GM23248 (cell line): ENCODE results near the gene PIK3CD. TPM values are rescaled to one million over a fixed set of nuclear protein-coding genes. Genes with fewer than 3 reads are reported as not detected.

Experiments used
- DNase-seq: peaks from one replicate; pipeline ENCODE4 v3.0.0-alpha.2; 2015
- H2AFZ ChIP-seq: fragments of 200-600 bp; sonication (generic); 2 replicates; pipeline ENCODE4 v1.6.1; 2016; ENCODE audit warnings: antibody characterized with exemption
- H3F3A ChIP-seq: fragments of 200-600 bp; sonication (generic); 2 replicates; pipeline ENCODE4 v1.6.1; 2016; ENCODE audit warnings: mild to moderate bottlenecking, antibody characterized with exemption, mixed run types; ENCODE audit not compliant: insufficient read depth
- H3K27ac ChIP-seq: fragments of 200-600 bp; sonication (generic); 2 replicates; pipeline ENCODE4 v1.5.1; 2016; ENCODE audit warnings: mild to moderate bottlenecking
- H3K27me3 ChIP-seq: fragments of 200-600 bp; sonication (generic); replicated peaks from 2 replicates; pipeline ENCODE4 v1.6.1; 2016; ENCODE audit warnings: mild to moderate bottlenecking; ENCODE audit not compliant: insufficient read depth
- H3K36me3 ChIP-seq: fragments of 200-600 bp; sonication (generic); 2 replicates; pipeline ENCODE4 v1.6.1; 2016; ENCODE audit warnings: low read depth, mild to moderate bottlenecking
- H3K4me1 ChIP-seq: fragments of 200-600 bp; sonication (generic); 2 replicates; pipeline ENCODE4 v1.6.1; 2016; ENCODE audit warnings: mild to moderate bottlenecking; ENCODE audit not compliant: insufficient read depth
- H3K4me2 ChIP-seq: fragments of 200-600 bp; sonication (generic); one replicate; pipeline ENCODE4 v1.6.1; 2016; ENCODE audit warnings: mild to moderate bottlenecking; ENCODE audit not compliant: unreplicated experiment
- H3K4me3 ChIP-seq: fragments of 200-600 bp; sonication (generic); 2 replicates; pipeline ENCODE4 v1.5.1; 2016; ENCODE audit warnings: mild to moderate bottlenecking
- H3K79me2 ChIP-seq: fragments of 200-600 bp; sonication (generic); 2 replicates; pipeline ENCODE4 v1.6.1; 2016; ENCODE audit warnings: mild to moderate bottlenecking; ENCODE audit not compliant: insufficient read depth
- H3K9ac ChIP-seq: fragments of 200-600 bp; sonication (generic); 2 replicates; pipeline ENCODE4 v1.6.1; 2016; ENCODE audit warnings: mild to moderate bottlenecking
- H3K9me2 ChIP-seq: fragments of 200-600 bp; sonication (generic); 2 replicates; pipeline ENCODE4 v1.6.1; 2016; ENCODE audit warnings: mixed run types, mild to moderate bottlenecking, moderate library complexity; ENCODE audit not compliant: insufficient read depth
- H3K9me3 ChIP-seq: fragments of 200-600 bp; sonication (generic); one replicate; pipeline ENCODE4 v1.6.1; 2017; ENCODE audit warnings: low read depth
- H4K20me1 ChIP-seq: fragments of 200-600 bp; sonication (generic); 2 replicates; pipeline ENCODE4 v1.6.0; 2016; ENCODE audit not compliant: insufficient read depth
- EZH2 ChIP-seq: fragments of 200-600 bp; sonication (generic); IDR thresholded peaks from 2 replicates; pipeline ENCODE4 v1.6.1; 2018; ENCODE audit warnings: antibody characterized with exemption, mild to moderate bottlenecking; ENCODE audit not compliant: insufficient read depth, poor library complexity, severe bottlenecking
- EZH2phosphoT487 ChIP-seq: fragments of 200-600 bp; sonication (generic); IDR thresholded peaks from 2 replicates; pipeline ENCODE4 v1.6.1; 2018; ENCODE audit warnings: antibody characterized with exemption, moderate library complexity, mild to moderate bottlenecking, low read depth; ENCODE audit not compliant: insufficient read depth
- WGBS, 2 experiments: methylation state at CpG; one replicate each; pipeline ENCODE4 v1.1.6; 2015 to 2017; ENCODE audit warnings: low lambda C conversion rate in 2 of 2, low coverage in 1 of 2; ENCODE audit errors: missing lambda C conversion rate in 2 of 2; 5-methylcytosine and 5-hydroxymethylcytosine counted together
- in situ Hi-C: fragments of 300-500 bp; cut with MboI; formaldehyde crosslinking; loops from 2 replicates; pipeline ENCODE4 v1.15.0; 2020
- polyA plus RNA-seq: library from polyadenylated mRNA; unstranded; fragments of >200 nt; fragmentation: Nextera tagmentation; extraction: Ambion mirVana; gene quantifications from 2 replicates; pipeline ENCODE4 v1.2.1, GENCODE V29; 2016
- total RNA-seq: library from RNA; depleted of rRNA; stranded (reverse); fragments of >200 nt; shearing (Covaris generic); gene quantifications from 2 replicates; pipeline ENCODE4 v1.2.3, GENCODE V29; 2014

PIK3CD gene
- total and polyA plus RNA-seq, 2 experiments from 2014 or later = 3.5 to 7.1 TPM

DNA sequence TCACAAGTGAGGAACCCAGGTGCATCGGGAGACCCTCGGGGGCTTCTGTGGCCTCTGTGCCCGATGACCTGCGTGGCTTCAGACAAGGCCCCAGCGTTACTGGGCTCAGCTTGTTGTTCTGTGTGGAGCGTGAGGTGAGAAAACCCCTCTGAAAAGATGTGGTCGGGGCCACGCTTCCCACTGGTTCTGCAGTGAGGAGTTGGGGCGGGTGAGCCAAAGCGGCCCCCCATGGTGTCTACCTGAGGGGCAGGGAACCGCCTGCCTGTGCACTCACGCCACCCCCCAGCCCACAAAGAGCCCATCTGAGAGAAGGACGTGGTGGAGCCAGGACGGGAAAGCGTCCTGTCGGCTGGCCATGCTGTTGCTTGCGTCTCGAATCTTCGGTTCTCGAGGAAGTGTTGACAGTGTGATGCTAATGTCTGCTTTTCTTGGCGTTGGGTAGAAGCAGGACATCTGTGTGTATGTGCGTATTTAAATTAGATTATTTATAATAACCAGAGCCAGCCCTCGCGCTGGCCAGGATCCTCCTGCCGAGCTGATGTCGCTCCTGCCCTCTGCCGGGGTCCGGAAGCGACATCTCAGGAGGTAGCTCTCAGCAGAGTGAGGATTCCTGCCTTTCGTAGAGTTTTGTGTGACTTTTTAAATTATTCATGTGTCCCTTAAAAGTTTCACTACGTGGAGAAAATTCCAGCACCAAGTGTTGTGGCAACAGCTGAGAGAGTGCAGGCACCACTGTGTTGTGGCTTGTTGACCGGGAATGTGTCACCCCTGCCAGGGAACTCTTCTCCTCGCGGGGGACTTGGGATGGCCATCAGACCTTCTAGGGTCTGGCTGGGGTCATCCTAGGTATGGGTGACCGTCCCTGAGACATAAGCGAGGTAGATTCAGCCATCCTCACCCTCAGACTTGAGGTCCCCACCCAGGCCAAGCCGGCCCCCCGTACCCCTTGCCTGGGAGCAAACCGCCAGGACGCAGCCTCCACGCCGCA, 47.5 kb upstream of the PIK3CD start:
- no peaks in the 10 kb centered on the region for H3K27me3 ChIP-seq
- H3K9me2 ChIP-seq = no peaks in the 10 kb centered on the region
- DNase-seq = no peak
- H3K79me2 ChIP-seq = no peaks in the 10 kb centered on the region
- TF ChIP-seq EZH2 (no peak), EZH2phosphoT487 (no peak)
- H3K4me3 ChIP-seq = no peak overlapping the region
- no peak overlapping the region for H3K27ac ChIP-seq
- H3K9ac ChIP-seq = no peak overlapping the region
- H3K9me3 ChIP-seq = no peaks in the 10 kb centered on the region
- no peaks in the 10 kb centered on the region for H4K20me1 ChIP-seq
- H3K4me1 ChIP-seq = no peaks in the 10 kb centered on the region
- WGBS, 2 experiments = 94 to 95% methylated on average over 42 of the region's 42 CpGs
- H3K36me3 ChIP-seq = no peaks in the 10 kb centered on the region
- in situ Hi-C loops = no loop called here
- no peak overlapping the region for H3K4me2 ChIP-seq
- no peak overlapping the region for H2AFZ ChIP-seq
- H3F3A ChIP-seq = no peaks in the 10 kb centered on the region

DNA sequence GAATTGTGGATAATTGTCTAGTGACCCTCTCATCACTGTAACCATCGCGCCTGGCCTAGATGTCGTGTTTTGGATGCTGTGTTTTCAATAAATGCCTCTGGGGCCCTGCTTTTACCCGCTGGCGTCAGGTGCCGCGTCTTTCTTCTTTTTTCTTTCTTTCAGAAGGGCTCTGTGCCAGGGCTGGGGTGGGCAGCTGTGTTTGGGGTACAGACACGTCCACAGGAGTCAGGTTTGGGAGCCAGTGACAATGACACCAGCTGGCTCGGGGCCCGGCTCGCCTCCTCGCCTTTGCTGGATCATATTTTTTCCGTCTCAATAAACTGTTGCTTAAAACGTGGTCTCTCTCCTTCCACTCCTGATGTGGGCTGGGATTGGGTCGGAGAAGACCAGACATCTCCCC, 46.7 kb upstream of the PIK3CD start:
- H3K9me3 ChIP-seq = no peaks in the 10 kb centered on the region
- no peaks in the 10 kb centered on the region for H3K79me2 ChIP-seq
- no peaks in the 10 kb centered on the region for H3K4me1 ChIP-seq
- no peak for DNase-seq
- no peak overlapping the region for H3K9ac ChIP-seq
- no peaks in the 10 kb centered on the region for H4K20me1 ChIP-seq
- in situ Hi-C loops = no loop called here
- no peaks in the 10 kb centered on the region for H3K27me3 ChIP-seq
- H2AFZ ChIP-seq = no peak overlapping the region
- no peaks in the 10 kb centered on the region for H3K9me2 ChIP-seq
- no peak overlapping the region for H3K4me3 ChIP-seq
- no peak for TF ChIP-seq EZH2phosphoT487
- TF ChIP-seq EZH2 = no peak
- H3K4me2 ChIP-seq = no peak overlapping the region
- 96 to 97% methylated on average over 15 of the region's 15 CpGs for WGBS, 2 experiments
- no peaks in the 10 kb centered on the region for H3F3A ChIP-seq
- H3K36me3 ChIP-seq = no peaks in the 10 kb centered on the region
- H3K27ac ChIP-seq = no peak overlapping the region

GRCh38 chr1:9605946-9606455, 45.5 kb upstream of the PIK3CD start:
- Histone ChIP-seq H3K9me2 (no peaks in the 10 kb centered on the region), H3K9me3 (no peaks in the 10 kb centered on the region), H3K9ac (no peak overlapping the region), H3K27ac (no peak overlapping the region), H2AFZ (no peak overlapping the region), H3K36me3 (no peaks in the 10 kb centered on the region), H3K4me2 (no peak overlapping the region), H3K27me3 (no peaks in the 10 kb centered on the region), H3K79me2 (no peaks in the 10 kb centered on the region), H3K4me3 (no peak overlapping the region), H4K20me1 (no peaks in the 10 kb centered on the region), H3K4me1 (no peaks in the 10 kb centered on the region), H3F3A (no peaks in the 10 kb centered on the region)
- 98 to 99% methylated on average over 14 of the region's 14 CpGs for WGBS, 2 experiments
- TF ChIP-seq EZH2phosphoT487 (no peak), EZH2 (no peak)
- in situ Hi-C loops = no loop called here
- no peak for DNase-seq

DNA sequence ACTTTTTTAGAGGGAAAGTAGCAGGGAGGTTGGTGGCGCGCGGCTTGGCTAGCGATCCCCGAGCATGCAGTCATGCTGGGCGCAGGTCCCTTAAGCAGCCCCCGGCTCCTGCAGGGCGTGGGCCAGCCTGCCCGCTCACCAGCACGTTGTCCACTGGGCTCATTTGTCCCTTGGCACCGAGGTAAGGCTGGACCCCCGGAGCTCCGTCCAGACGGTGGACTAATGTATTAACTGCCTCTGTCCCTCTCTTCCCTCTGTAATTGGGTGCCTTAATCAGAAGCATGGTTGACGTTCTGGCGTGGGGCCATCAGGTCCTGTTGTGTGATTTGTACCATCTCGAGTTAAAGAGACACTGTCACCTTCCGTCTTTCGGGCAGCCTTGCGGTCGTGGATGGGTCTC, 45.1 kb upstream of the PIK3CD start:
- no peak for DNase-seq
- Histone ChIP-seq H3F3A (no peaks in the 10 kb centered on the region), H2AFZ (no peak overlapping the region), H3K9me3 (no peaks in the 10 kb centered on the region), H3K4me3 (no peak overlapping the region), H3K9me2 (no peaks in the 10 kb centered on the region), H3K36me3 (no peaks in the 10 kb centered on the region), H3K4me2 (no peak overlapping the region), H3K27ac (no peak overlapping the region), H3K4me1 (no peaks in the 10 kb centered on the region), H3K79me2 (no peaks in the 10 kb centered on the region), H3K27me3 (no peaks in the 10 kb centered on the region), H3K9ac (no peak overlapping the region), H4K20me1 (no peaks in the 10 kb centered on the region)
- no peak for TF ChIP-seq EZH2phosphoT487
- no peak for TF ChIP-seq EZH2
- in situ Hi-C loops = no loop called here
- WGBS, 2 experiments = 91 to 94% methylated on average over 20 to 21 of the region's 21 CpGs
